Measurements from ENCODE around the gene C9orf152. TPM values are rescaled to one million over a fixed set of nuclear protein-coding genes. Genes with fewer than 3 reads are reported as not detected.
A peak's percentile ranks its signal among the peaks of the same experiment; 100 is the strongest.

C9orf152 gene
- not detected in 2 replicates for total RNA-seq (2013; cell fraction: nucleolus; rRNA removed)
- total RNA-seq (2014; rRNA removed) = not detected in 2 replicates
- total RNA-seq (2014; rRNA removed; fragmentation: Illumina TruSeq; extraction: Trizol) = not detected in 2 replicates
- not detected in 2 replicates for total RNA-seq (2021)
- polyA plus RNA-seq (2011; ENCODE audit: low read depth) = not detected
- polyA plus RNA-seq (2011; rRNA removed) = 0.04 TPM in 1 of 2 replicates, not detected in the other
- polyA plus RNA-seq (2011; cell fraction: cytosol; rRNA removed) = not detected in 2 replicates
- polyA plus RNA-seq (2011; cell fraction: nucleus; rRNA removed) = not detected in 2 replicates
- polyA plus RNA-seq (2012) = 0.04 and 0.16 TPM in 2 replicates
- polyA plus RNA-seq (2014; fragmentation: Illumina TruSeq; extraction: Trizol) = not detected in 2 replicates
- polyA plus RNA-seq (2014; fragmentation: Nextera tagmentation; extraction: Ambion mirVana) = not detected
- polyA plus RNA-seq (2014; rRNA removed) = not detected in 2 replicates
- polyA plus RNA-seq (2016; fragmentation: Nextera tagmentation; extraction: Ambion mirVana) = not detected
- not detected in 2 replicates for polyA minus RNA-seq (2011; rRNA and poly(A)+ RNA removed)
- polyA minus RNA-seq (2011; cell fraction: cytosol; rRNA and poly(A)+ RNA removed) = not detected in 2 replicates
- 0.12 TPM in 1 of 2 replicates, not detected in the other for polyA minus RNA-seq (2011; cell fraction: nucleus; rRNA and poly(A)+ RNA removed)
- percentile 8 among the genes with signal in this experiment for Bru-seq, nascent RNA
- percentile 31 among the genes with signal in this experiment for BruChase-seq, experiment 1, labeled RNA remaining after a 6-hour chase
- percentile 39 among the genes with signal in this experiment for BruChase-seq, experiment 2, labeled RNA remaining after a 2-hour chase
- long read RNA-seq, experiment 1 = 0 reads
- long read RNA-seq, experiment 2, partial matches to known transcripts = 0 of 1 reads
- long read RNA-seq, experiment 2, other reads (novel, unspliced or antisense) = 1 of 1 reads

GRCh38 chr9:110208031-110208430, at the start of gene C9orf152:
Gene C9orf152, minus strand, starts transcription at chr9:110208159. Its CDS starts 580 bp downstream, at chr9:110207579.
- Histone ChIP-seq H3K27ac (ENCODE audit: control insufficient read depth, insufficient read depth) (no peak within 1 kb of the TSS), H3K79me2 (ENCODE audit: control insufficient read depth, insufficient read depth, low read length) (no peaks in the 10 kb centered on the region), H3K36me3 (ENCODE audit: control insufficient read depth in 2 of 2, insufficient read depth in 2 of 2, low read length in 1 of 2) (no peaks in the 10 kb centered on the region), H3K9me3 (replicated peaks; ENCODE audit: control insufficient read depth, insufficient read depth, low read length) (no peaks in the 10 kb centered on the region), H3K4me2 (ENCODE audit: control insufficient read depth, insufficient read depth) (no peak within 1 kb of the TSS), H3K9ac (ENCODE audit: control insufficient read depth, insufficient read depth, low read length) (no peak within 1 kb of the TSS), H2AFZ (ENCODE audit: control insufficient read depth, low read depth, low read length) (no peak within 1 kb of the TSS), H3K4me1 (ENCODE audit: control insufficient read depth, insufficient read depth, low read length) (no peaks in the 10 kb centered on the region), H4K20me1 (ENCODE audit: control insufficient read depth, insufficient read depth) (no peaks in the 10 kb centered on the region), H3K27me3 (replicated peaks in 1 of 2; ENCODE audit: control insufficient read depth in 2 of 2, insufficient read depth in 2 of 2, low read length in 1 of 2) (no peaks in the 10 kb centered on the region; a peak in 1 of 4 replicates), H3K4me3 (no peak within 1 kb of the TSS)
- ChIA-PET SMC1A (ENCODE audit: uncharacterized antibody, unreplicated experiment) (no interaction called here), CTCF (interaction anchor here (1.2 kb wide), 1 partner anchor 24 kb away, joined by 3 read pairs; no protein-coding TSS in a partner anchor), POLR2A (no interaction called here), RAD21 (ENCODE audit: unreplicated experiment) (no interaction called here)
- no peak for FAIRE-seq
- intact Hi-C loops (cut with micrococcal nuclease; ENCODE audit: unreplicated experiment) = no loop called here
- in situ Hi-C loops (cut with MboI) = no loop called here
- ATAC-seq = no peak
- no TSS peak for BruUV-seq (replicated peaks)
- DNase-seq (ENCODE audit: low read depth, low spot score) = no peak
- 66% methylated on average over 9 of the region's 9 CpGs for WGBS (ENCODE audit: insufficient coverage, insufficient replicate concordance, low lambda C conversion rate, missing lambda C conversion rate)
- TF ChIP-seq HDAC6 (IDR thresholded peaks at IDR 0.05; ENCODE audit: unreplicated experiment) (no peak), ZNF687 (IDR thresholded peaks at IDR 0.05) (no peak), SP1 (IDR thresholded peaks at IDR 0.05; ENCODE audit: low read depth, low read length) (no peak), RAD51 (IDR thresholded peaks at IDR 0.05) (no peak), MXI1 (IDR thresholded peaks at IDR 0.05; ENCODE audit: low read depth, low read length) (no peak), E2F4 (IDR thresholded peaks at IDR 0.05; ENCODE audit: low read depth, low read length) (no peak), CHD1 (IDR thresholded peaks at IDR 0.05; ENCODE audit: low read depth, low read length) (no peak)
- TF ChIP-seq, protein P1, sequence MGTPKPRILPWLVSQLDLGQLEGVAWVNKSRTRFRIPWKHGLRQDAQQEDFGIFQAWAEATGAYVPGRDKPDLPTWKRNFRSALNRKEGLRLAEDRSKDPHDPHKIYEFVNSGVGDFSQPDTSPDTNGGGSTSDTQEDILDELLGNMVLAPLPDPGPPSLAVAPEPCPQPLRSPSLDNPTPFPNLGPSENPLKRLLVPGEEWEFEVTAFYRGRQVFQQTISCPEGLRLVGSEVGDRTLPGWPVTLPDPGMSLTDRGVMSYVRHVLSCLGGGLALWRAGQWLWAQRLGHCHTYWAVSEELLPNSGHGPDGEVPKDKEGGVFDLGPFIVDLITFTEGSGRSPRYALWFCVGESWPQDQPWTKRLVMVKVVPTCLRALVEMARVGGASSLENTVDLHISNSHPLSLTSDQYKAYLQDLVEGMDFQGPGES (IDR thresholded peaks at IDR 0.05) = no peak
- TF ChIP-seq, protein P2, sequence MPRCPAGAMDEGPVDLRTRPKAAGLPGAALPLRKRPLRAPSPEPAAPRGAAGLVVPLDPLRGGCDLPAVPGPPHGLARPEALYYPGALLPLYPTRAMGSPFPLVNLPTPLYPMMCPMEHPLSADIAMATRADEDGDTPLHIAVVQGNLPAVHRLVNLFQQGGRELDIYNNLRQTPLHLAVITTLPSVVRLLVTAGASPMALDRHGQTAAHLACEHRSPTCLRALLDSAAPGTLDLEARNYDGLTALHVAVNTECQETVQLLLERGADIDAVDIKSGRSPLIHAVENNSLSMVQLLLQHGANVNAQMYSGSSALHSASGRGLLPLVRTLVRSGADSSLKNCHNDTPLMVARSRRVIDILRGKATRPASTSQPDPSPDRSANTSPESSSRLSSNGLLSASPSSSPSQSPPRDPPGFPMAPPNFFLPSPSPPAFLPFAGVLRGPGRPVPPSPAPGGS (IDR thresholded peaks at IDR 0.05; ENCODE audit: borderline replicate concordance, insufficient read depth, low read depth, low read length, poor library complexity, severe bottlenecking) = no peak

All from GM12878 (cell line).